GM18517 (cell line): ENCODE results near the gene PWWP2B.

Experiments
- ATAC-seq: cut with Tn5 transposase; IDR thresholded peaks from one replicate; pipeline ENCODE4 v1.9.1; 2021; ENCODE audit warnings: mild to moderate bottlenecking, moderate library complexity; ENCODE audit not compliant: unreplicated experiment

The PWWP2B gene

GRCh38 chr10:132393695-132394181 lies 3.3 kb upstream of the PWWP2B start:
- no peak for ATAC-seq

- no peak for ATAC-seq
Observed at GRCh38 chr10:132394201-132394811, 2.7 kb upstream of the PWWP2B start.

DNA sequence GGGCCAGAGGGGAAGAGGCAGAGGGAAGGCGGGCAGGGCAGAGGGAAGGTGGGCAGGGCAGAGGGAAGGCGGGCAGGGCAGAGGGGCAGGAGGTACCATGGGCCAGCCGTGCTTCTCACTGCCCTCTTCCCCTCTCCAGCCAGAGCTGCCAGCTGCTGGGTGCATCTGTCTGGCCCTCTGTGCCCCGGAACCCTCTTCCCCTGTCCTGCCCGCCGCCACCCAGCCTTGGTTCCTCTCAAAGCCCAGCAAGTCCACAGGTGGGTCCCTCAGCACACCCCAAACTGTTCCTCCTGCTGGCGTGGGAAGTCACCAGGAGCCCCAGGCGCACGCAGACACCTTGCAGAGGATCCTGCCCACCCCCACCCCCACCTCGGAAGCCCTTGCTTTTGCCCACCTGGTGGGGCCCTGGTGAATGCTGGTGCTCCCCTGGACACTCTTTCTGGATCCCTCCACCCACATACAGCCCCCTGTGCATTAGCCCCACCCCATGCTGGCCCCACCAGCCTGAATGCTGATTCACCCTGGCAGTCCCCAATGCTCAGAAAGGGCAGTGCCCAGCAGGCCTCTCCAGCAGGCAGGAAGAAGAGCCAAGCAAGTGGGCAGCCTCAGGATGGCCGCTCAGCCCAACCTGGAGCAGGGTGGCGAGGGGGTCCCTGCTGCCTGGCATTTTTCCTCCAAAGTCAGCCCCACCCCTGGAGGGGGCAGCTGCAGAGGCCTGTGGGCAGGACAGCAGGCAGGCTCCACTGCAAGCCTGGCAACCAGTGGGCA lies 1.9 kb upstream of the PWWP2B start:
- ATAC-seq, result no peak

GRCh38 chr10:132395704-132396493 lies 1.1 kb upstream of the PWWP2B start:
- no peak for ATAC-seq

- ATAC-seq, result no peak
Observed at GRCh38 chr10:132396494-132397035, 435 bp upstream of the PWWP2B start.

DNA sequence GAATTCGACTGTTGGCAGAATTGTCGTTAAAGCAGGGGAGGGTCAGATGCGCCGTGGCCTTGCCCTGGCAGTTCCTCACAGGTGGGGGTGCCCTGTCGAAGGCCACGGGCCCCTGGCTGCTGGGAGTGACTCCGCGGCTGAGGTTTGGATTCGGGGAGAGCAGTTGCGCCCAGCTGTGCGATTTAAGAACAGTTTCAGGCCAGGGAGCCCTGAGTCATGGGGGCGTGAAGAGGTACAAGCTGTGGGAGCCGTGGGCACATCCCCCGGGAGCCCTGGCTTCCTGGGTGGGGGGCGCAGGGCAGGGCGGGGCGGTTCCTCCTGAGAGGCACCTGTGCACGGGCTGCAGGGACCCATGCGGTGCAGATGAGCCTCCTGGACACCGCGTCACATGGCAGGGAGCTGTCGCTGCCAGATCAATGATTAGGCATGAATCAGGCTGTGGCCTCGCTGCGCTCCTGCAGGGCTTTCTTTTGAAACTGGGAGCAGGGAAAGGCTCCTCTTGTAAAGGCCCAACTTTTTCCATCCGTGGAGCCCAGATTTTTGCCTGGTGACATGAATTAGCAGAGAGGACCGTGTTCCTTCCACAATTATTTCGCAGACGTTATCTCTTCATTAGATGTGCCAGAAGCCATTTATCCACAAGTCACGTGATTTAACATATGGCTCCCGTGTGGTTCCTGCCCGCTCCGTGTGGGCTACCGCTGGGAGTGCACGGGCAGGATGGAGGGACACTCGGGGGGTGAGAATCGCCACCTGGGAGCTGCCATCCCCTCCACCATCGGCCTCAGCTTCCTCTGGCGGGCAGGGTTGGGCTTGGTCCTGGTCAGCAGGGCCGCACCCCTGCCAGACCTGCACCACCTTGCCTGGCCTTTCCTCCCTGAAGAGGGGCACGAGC lies 918 bp downstream of the PWWP2B start:
- ATAC-seq, result no peak

- ATAC-seq, result no peak
Observed at GRCh38 chr10:132398566-132398991, 1.6 kb downstream of the PWWP2B start.

DNA sequence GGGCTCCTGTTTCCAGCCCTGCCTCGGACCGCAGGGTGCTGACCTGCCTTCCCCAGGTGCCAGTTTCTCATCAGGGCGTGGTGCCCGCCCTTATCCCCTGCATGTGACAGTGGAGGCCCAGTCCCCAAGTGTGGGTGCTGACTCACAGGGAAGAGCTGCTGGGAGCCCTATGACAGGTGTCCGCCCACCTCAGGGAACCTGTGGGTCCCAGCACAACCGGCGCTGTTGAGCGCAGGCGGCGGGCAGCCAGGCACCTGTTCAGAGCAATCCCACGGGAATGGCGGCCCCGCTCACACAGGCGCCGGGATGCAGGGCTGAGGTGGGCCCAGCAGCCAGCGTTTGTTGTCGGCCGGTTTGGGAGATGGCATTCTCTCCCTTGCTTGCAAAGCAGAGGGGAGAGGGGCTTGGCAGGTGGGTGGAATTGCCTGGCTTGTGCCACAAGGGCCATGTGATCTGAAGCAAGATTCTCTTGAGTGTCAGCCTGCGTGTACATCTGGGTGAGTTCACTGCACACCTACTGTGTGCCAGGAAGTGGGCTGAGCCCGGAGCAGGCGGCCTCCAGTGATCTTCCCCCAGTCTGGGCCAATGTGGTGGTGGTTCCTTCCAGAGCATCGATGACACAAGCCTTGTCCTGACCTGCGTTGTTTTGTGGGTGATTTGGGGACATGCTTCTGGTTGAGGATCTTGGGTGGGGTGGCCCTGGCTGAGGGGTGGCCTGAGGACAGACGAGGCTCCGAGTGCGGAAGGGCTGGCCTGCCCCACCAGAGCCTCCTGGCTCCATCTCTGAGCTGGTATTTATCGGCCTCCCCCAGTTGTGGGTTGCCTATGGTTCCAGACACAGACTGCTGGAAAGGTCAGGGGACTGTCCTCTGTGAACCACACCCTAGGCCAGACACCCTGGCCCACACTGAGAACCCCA lies 2.4 kb downstream of the PWWP2B start:
- no peak for ATAC-seq

- ATAC-seq, result no peak
Observed at GRCh38 chr10:132400041-132400546, 3.1 kb downstream of the PWWP2B start.

DNA sequence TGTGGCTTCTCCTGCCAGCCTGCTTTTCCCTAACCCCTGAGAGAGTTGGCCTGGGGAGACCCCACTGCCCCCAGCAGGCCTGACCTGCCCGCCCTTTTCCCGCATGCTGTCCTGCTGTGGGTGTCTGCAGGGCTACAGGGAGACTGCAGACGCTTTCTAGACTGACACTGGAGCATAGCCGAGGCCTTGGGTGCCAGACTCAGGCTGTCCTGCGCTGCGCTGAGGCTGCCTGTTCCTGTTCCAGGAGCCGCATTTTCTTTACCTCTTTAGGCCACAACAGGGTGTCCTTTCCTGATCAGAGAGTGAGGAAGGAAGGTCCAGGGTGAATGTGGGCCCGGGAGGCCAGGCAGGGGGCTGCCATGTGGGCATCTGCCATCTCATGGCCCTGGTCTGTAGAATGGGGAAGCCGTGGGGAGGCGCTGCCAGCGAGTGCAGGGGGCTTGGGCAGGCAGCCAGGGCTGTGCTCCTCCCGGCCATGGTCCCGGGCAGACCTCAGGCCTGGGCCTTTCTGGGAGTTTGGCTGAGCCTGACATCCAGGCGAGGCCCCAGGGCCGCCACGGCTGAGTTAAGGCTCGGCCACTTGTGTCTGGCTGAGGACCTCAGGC lies 3.6 kb downstream of the PWWP2B start:
- ATAC-seq, result no peak

- ATAC-seq, result no peak
Observed at GRCh38 chr10:132401401-132402118, 4.6 kb downstream of the PWWP2B start.

DNA sequence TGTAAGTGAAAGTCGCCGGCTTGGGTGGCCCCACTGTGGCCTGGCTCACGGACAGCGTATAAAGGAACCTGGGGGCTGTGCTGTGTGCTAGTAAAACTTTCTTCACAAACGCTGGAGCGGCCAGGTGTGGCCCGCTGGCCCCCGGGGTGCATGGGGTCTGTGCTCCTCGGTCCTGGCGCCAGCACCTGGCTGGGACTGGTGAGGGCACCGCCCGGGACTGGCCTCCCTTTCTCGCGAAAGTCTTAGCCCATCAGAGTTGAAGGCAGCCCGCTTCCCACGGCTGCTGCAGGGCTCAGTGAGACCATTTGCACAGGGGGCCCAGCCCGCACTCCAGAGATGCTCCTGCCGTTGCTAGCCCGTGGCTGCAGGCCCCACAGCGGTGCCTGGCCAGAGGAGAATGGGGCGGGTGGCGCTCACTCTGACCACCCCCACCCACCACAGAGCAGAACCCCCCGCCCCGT lies 5.8 kb downstream of the PWWP2B start:
- ATAC-seq, result no peak

DNA sequence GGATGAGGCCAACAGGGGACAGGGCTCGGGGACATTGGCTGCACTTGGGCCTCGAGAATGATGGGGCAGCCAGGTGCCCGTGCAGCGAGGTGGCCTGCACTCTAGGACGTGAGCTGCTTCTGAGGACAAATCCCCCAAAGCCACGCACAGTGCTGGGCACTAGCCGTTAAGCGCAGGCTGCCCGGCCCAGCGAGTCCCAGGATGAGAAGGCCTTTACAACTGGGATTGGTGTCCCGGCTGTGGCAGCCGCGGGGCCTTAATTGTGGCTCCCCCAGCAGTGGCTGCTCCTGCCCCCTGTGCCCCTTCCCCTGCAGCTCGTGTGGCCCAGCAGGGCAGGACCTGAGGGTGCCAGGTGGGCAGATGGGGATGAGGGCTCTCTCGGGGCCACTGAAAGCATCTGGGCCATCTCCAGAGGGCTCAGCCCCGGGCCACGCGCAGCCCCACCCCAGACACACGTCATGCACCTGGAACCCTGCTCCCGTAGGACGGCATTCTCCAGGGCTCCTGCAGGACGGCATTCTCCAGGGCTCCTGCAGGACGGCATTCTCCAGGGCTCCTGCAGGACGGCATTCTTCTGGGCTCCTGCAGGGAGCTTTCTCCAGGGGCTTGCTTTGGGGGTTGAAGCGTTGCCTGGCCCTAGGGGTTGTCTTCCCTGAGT lies 6.6 kb downstream of the PWWP2B start:
- no peak for ATAC-seq

DNA sequence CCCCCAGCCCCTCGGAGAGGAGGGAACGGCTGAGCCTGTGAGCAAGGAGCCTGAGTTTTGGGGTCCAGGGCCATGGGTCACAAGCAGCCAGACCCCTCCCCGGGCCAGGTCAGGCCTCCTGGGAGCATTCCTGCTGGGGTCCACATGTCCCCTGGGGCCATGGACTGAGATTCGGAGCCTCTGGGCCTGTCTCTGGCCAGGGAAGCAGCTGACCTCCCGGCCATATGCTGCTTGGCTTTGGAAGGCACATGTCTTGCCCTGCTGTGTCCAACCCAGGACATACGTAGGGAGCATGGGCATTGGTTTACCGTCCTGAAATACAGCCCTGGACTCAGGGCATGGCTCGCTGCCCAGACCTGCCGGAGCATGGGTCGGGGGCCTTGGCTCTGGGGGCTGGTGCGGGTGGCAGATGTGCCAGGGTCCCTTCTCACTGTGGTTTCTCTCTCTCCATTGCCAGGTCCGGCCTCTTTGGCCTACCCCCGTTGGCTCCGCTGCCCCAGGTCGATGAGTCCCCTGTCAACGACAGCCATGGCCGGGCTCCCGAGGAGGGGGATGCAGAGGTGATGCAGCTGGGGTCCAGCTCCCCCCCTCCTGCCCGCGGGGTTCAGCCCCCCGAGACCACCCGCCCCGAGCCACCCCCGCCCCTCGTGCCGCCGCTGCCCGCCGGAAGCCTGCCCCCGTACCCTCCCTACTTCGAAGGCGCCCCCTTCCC lies 7.3 kb downstream of the PWWP2B start:
- no peak for ATAC-seq

DNA sequence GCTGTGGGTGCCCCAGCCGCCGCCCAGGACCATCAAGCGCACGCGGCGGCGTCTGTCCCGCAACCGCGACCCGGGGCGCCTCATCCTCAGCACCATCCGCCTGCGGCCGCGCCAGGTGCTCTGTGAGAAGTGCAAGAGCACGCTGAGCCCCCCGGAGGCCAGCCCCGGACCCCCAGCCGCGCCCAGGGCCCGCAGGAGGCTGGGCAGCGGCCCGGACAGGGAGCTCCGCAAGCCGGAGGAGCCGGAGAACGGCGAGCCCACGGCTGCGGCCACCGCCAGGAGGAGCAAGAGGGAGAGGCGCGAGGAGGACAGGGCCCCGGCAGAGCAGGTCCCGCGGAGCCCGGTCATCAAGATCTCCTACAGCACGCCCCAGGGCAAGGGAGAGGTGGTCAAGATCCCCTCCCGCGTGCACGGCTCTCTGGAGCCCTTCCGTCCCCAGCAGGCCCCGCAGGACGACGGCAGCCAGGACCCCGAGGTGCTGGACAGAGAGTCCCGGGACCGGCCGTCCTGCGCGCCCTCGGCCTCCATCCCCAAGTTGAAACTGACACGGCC lies 8.0 kb downstream of the PWWP2B start:
- no peak for ATAC-seq

DNA sequence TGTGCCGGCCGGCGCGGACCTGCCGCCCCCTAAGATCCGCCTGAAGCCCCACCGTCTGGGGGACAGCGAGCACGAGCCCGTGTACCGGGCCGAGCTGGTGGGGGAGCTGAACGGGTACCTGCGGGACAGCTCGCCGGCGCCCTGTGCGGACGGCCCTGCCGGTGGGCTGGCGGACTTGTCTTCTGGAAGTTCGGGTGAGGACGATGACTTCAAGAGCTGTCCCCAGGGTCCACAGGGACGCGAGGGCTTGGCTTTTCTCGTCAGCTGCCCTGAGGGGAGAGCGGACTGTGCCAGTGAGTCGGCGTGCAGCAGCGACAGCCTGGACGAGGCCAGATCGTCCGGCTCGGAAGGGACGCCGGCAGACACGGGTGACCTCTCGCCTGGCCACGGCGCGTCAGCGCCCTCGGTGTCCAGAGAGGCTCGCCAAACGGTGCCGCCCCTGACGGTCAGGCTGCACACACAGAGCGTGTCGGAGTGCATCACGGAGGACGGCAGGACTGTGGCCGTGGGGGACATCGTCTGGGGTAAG lies 8.5 kb downstream of the PWWP2B start:
- ATAC-seq, result no peak
